OCI-LY7 (cell line): ENCODE data around the gene FAIM2. TPM values are rescaled to one million over a fixed set of nuclear protein-coding genes. Genes with fewer than 3 reads are reported as not detected.

Source experiments
- BruUV-seq: library from RNA; stranded (reverse); fragments of 400-500 nt; replicated peaks from 2 replicates; lab custom pipeline; 2021; lab: Mats Ljungman, UMichigan
- CTCF ChIA-PET: fragments of 300-600 bp; sonication (Branson Sonifier 250); formaldehyde crosslinking; loops from one replicate; lab custom pipeline; 2022; ENCODE audit warnings: antibody characterized with exemption; ENCODE audit not compliant: unreplicated experiment; lab: Charles Lee
- POLR2A ChIA-PET: fragments of 300-600 bp; sonication (Branson Sonifier 250); formaldehyde crosslinking; loops from one replicate; lab custom pipeline; 2022; ENCODE audit warnings: antibody characterized with exemption; lab: Charles Lee
- DNase-seq: peaks from one replicate; pipeline ENCODE4 v3.0.0-alpha.2; 2015; ENCODE audit warnings: low spot score
- H2AFZ ChIP-seq: fragments of 200-600 bp; sonication (generic), shearing (Covaris generic); 2 replicates; pipeline ENCODE4 v1.6.1; 2014; ENCODE audit warnings: mild to moderate bottlenecking, antibody characterized with exemption, low read length, moderate library complexity
- H3K27ac ChIP-seq: fragments of 200-600 bp; sonication (generic); 2 replicates; pipeline ENCODE4 v1.5.1; 2014; ENCODE audit warnings: mixed run types, low read depth, mild to moderate bottlenecking, moderate library complexity, low read length, inconsistent platforms; ENCODE audit not compliant: poor library complexity, severe bottlenecking
- H3K36me3 ChIP-seq: fragments of 200-600 bp; sonication (generic); 2 replicates; pipeline ENCODE4 v1.6.1; 2014; ENCODE audit warnings: mild to moderate bottlenecking, antibody characterized with exemption, low read length, moderate library complexity, mixed read lengths; ENCODE audit not compliant: insufficient read depth
- H3K4me1 ChIP-seq: fragments of 200-600 bp; sonication (generic); 2 replicates; pipeline ENCODE4 v1.5.1; 2014; ENCODE audit warnings: mild to moderate bottlenecking, low read length; ENCODE audit not compliant: insufficient read depth, poor library complexity, severe bottlenecking
- H3K4me2 ChIP-seq: fragments of 200-600 bp; sonication (generic); 2 replicates; pipeline ENCODE4 v1.6.1; 2014; ENCODE audit warnings: mild to moderate bottlenecking, low read length
- H3K4me3 ChIP-seq: fragments of 200-600 bp; sonication (generic); 2 replicates; pipeline ENCODE4 v1.5.1; 2014; ENCODE audit warnings: mild to moderate bottlenecking, low read depth, low read length; ENCODE audit not compliant: poor library complexity, severe bottlenecking
- H3K79me2 ChIP-seq: fragments of 200-600 bp; sonication (generic); 2 replicates; pipeline ENCODE4 v1.6.1; 2016; ENCODE audit warnings: low read depth, mild to moderate bottlenecking, low read length, moderate library complexity, mixed read lengths; ENCODE audit not compliant: insufficient read depth
- H3K9me2 ChIP-seq: fragments of 200-600 bp; sonication (generic); 2 replicates; pipeline ENCODE4 v1.6.1; 2016; ENCODE audit warnings: mild to moderate bottlenecking, low read length, mixed read lengths; ENCODE audit not compliant: insufficient read depth
- H3K9me3 ChIP-seq: fragments of 200-600 bp; sonication (generic); 2 replicates; pipeline ENCODE4 v1.6.1; 2014; ENCODE audit warnings: mild to moderate bottlenecking, mixed run types, low read length, mixed read lengths
- H4K20me1 ChIP-seq: fragments of 200-600 bp; sonication (generic); 2 replicates; pipeline ENCODE4 v1.6.1; 2014; ENCODE audit warnings: mild to moderate bottlenecking, antibody characterized with exemption, low read length, moderate library complexity, mixed read lengths; ENCODE audit not compliant: insufficient read depth
- EZH2phosphoT487 ChIP-seq: fragments of 200-600 bp; sonication (generic); IDR thresholded peaks from 2 replicates; pipeline ENCODE4 v1.6.1; 2018; ENCODE audit warnings: low read depth, borderline replicate concordance, mild to moderate bottlenecking, mixed run types, antibody characterized with exemption, low read length, moderate library complexity, mixed read lengths
- intact Hi-C: fragments of 100-400 bp; cut with micrococcal nuclease; formaldehyde crosslinking; loops from one replicate; pipeline ENCODE4 v1.10.0; 2022; ENCODE audit not compliant: unreplicated experiment
- total RNA-seq, 2 experiments: library from RNA; depleted of rRNA in 1 of 2; stranded (reverse); fragments of >200 nt in 1 of 2; shearing (Covaris generic) in 1 of 2; gene quantifications; 2 replicates each; pipeline ENCODE4 v1.2.3, GENCODE V29; 2014 to 2022
- TF ChIP-seq, protein P1 (sequence below): fragments of 200-600 bp; sonication (generic); conservative IDR thresholded peaks from 2 replicates; pipeline ENCODE4 v1.5.1; 2014; ENCODE audit warnings: mild to moderate bottlenecking, antibody characterized with exemption, low read length, moderate library complexity, mixed read lengths

FAIM2 gene
- total RNA-seq, 2 experiments from 2014 or later = 0.10 TPM; not detected in 1

- no peaks in the 10 kb centered on the region for H3K79me2 ChIP-seq
- TF ChIP-seq, protein P1, sequence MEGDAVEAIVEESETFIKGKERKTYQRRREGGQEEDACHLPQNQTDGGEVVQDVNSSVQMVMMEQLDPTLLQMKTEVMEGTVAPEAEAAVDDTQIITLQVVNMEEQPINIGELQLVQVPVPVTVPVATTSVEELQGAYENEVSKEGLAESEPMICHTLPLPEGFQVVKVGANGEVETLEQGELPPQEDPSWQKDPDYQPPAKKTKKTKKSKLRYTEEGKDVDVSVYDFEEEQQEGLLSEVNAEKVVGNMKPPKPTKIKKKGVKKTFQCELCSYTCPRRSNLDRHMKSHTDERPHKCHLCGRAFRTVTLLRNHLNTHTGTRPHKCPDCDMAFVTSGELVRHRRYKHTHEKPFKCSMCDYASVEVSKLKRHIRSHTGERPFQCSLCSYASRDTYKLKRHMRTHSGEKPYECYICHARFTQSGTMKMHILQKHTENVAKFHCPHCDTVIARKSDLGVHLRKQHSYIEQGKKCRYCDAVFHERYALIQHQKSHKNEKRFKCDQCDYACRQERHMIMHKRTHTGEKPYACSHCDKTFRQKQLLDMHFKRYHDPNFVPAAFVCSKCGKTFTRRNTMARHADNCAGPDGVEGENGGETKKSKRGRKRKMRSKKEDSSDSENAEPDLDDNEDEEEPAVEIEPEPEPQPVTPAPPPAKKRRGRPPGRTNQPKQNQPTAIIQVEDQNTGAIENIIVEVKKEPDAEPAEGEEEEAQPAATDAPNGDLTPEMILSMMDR = no peak
- TF ChIP-seq EZH2phosphoT487 = no peak
- H3K4me3 ChIP-seq = no peak overlapping the region
- no peaks in the 10 kb centered on the region for H3K9me2 ChIP-seq
- no peak overlapping the region for H2AFZ ChIP-seq
- no peak overlapping the region for H3K27ac ChIP-seq
- H3K4me2 ChIP-seq = no peak overlapping the region
- no peaks in the 10 kb centered on the region for H4K20me1 ChIP-seq
- ChIA-PET POLR2A (interaction anchor here (0.9 kb wide), 1 partner anchor 21 kb away, joined by 5 read pairs; no protein-coding TSS in a partner anchor), CTCF (interaction anchor here (1.0 to 1.1 kb wide), 2 partner anchors 9 to 40 kb away, joined by 3 read pairs; no protein-coding TSS in a partner anchor)
- no peaks in the 10 kb centered on the region for H3K36me3 ChIP-seq
- DNase-seq = no peak
- intact Hi-C loops = no loop called here
- H3K9me3 ChIP-seq = no peaks in the 10 kb centered on the region
- BruUV-seq = no TSS peak
- no peaks in the 10 kb centered on the region for H3K4me1 ChIP-seq
Observed at GRCh38 chr12:49907352-49907751, 3.7 kb upstream of the FAIM2 start.

- Histone ChIP-seq H3K9me2 (no peaks in the 10 kb centered on the region), H3K4me2 (no peak overlapping the region), H3K4me3 (no peak overlapping the region), H3K4me1 (no peaks in the 10 kb centered on the region), H3K9me3 (no peaks in the 10 kb centered on the region), H4K20me1 (no peaks in the 10 kb centered on the region), H2AFZ (no peak overlapping the region), H3K79me2 (no peaks in the 10 kb centered on the region), H3K36me3 (no peaks in the 10 kb centered on the region), H3K27ac (no peak overlapping the region)
- DNase-seq = no peak
- ChIA-PET CTCF (interaction anchor here (1.0 kb wide), 1 partner anchor 40 kb away, joined by 3 read pairs; no protein-coding TSS in a partner anchor), POLR2A (interaction anchor here (1.0 kb wide), 1 partner anchor 13 kb away, joined by 3 read pairs; no protein-coding TSS in a partner anchor)
- BruUV-seq = no TSS peak
- TF ChIP-seq EZH2phosphoT487 = no peak
- intact Hi-C loops = no loop called here
Observed at GRCh38 chr12:49905718-49906314, 2.1 kb upstream of the FAIM2 start.

DNA sequence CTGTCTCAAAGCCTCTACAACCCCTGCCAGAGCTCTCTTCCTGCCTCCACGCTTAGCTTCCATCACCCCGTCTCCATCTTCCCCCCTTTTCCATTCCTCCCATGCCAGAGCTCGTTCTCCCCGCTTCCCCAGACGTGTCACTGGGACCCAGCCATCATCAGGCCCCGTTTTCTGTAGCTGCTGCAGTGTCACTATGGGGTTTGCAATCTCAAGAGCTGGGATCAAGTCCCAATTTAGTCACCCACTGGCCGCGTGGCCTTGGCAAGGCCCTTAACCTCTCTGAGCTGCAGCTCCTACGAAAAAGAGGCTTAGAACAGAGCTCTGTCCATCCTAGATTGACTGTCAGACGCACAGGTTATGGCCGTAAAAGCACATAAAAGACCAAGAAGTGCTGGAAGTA, 901 bp upstream of the FAIM2 start:
- Histone ChIP-seq H3K27ac (no peak overlapping the region), H4K20me1 (no peaks in the 10 kb centered on the region), H3K79me2 (no peaks in the 10 kb centered on the region), H3K36me3 (no peaks in the 10 kb centered on the region), H3K9me2 (no peaks in the 10 kb centered on the region), H2AFZ (no peak overlapping the region), H3K4me3 (no peak overlapping the region), H3K4me2 (no peak overlapping the region), H3K4me1 (no peaks in the 10 kb centered on the region), H3K9me3 (no peaks in the 10 kb centered on the region)
- ChIA-PET POLR2A (no interaction called here), CTCF (interaction anchor here (0.5 kb wide), 1 partner anchor 231 kb away, joined by 3 read pairs; no protein-coding TSS in a partner anchor)
- TF ChIP-seq, protein P1 = no peak
- no peak for TF ChIP-seq EZH2phosphoT487
- no peak for DNase-seq
- intact Hi-C loops = no loop called here
- no TSS peak for BruUV-seq
